Skeletal muscle cell (primary cell): Measurements from ENCODE around the gene HGF.
A peak's percentile ranks its signal among the peaks of the same experiment; 100 is the strongest.
"Not testable (repeated sequence)": the region's sequence is repeated elsewhere in the genome, so short reads cannot be mapped to it uniquely, and the experiment has no call there.

ENCODE experiments used
- DNase-seq: peaks from one replicate; pipeline ENCODE4 v3.0.0-alpha.2; 2010; ENCODE audit warnings: low read depth
- H3K4me3 ChIP-seq: 2 replicates; pipeline ENCODE4 v1.5.1; 2011; ENCODE audit warnings: low read depth, mild to moderate bottlenecking, control low read depth, low read length, moderate library complexity

Gene HGF

GRCh38 chr7:81769891-81770727 lies at the start of gene HGF:
Gene HGF (minus strand): TSS chr7:81770047. CDS start chr7:81769971, 76 bp downstream.
- DNase-seq = peak; percentile 48
- peak within 1 kb of the TSS; percentile 45 for H3K4me3 ChIP-seq

GRCh38 chr7:81816312-81816711 lies 46.5 kb upstream of the HGF start:
- no peak for DNase-seq
- H3K4me3 ChIP-seq = no peak overlapping the region

GRCh38 chr7:81812866-81813476 lies 43.1 kb upstream of the HGF start:
- not testable (repeated sequence) for H3K4me3 ChIP-seq, DNase-seq

GRCh38 chr7:81811956-81812865 lies 42.4 kb upstream of the HGF start:
- DNase-seq = no peak
- no peak overlapping the region for H3K4me3 ChIP-seq

- no peak overlapping the region for H3K4me3 ChIP-seq
- no peak for DNase-seq
These were observed 40.8 kb upstream of the HGF start for GRCh38 chr7:81810476-81811155.

DNA sequence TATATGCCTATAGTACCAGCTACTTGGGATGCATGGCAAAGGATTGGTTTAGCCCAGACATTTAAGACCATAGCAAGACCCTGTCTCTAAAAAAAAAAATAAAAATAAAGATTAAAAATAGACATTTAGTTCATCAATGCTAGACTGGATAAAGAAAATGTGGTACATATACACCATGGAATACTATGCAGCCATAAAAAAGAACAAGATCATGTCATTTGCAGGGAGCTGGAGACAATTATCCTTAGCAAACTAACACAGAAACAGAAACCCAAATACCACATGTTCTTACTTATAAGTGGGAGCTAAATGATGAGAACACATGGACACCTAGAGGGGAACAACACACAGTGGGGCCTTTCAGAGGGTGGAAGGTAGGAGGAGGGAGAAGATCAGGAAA lies 38.5 kb upstream of the HGF start:
- not testable (repeated sequence) for H3K4me3 ChIP-seq, DNase-seq

DNA sequence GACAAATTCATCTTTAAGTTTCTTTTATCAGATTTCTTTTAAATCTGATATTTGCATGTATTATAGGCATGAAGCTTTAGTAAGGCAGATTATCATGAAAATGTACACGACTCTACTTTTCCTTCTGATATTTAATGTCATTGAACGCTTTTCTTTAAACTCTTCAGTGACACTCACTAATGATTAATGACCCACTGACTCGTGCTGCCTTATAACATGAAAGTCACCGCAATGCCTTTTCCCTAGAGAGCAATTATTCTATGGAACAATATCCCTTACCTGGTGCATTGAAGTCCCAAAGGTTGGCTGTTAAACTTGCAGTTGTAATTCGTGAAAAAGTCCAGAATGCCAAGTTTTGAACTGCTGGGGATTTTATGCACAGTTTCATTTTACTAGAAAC lies 33.4 kb upstream of the HGF start:
- DNase-seq = no peak
- no peak overlapping the region for H3K4me3 ChIP-seq

DNA sequence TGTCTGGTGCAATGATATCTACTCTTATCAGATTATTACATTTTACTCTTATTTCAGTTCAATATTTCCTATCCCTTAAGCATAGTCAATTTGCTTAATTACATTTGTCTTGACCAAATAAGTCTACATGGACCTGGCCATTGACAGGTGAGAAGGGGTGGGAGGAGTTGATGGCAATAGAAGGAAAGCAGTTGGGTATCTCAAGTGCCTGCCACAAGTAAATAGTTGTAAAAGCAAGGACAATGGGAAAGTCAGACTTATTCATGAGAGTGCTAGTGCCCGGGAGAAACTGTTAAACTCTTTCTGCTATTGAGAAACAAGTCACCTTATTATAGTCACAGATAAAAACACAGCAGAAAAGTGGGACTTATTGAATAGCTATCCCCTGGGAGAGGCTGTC lies 32.4 kb upstream of the HGF start:
- no peak for DNase-seq
- no peak overlapping the region for H3K4me3 ChIP-seq

- H3K4me3 ChIP-seq = no peak overlapping the region
- DNase-seq = no peak
These were observed 31.7 kb upstream of the HGF start for GRCh38 chr7:81801532-81801931.

GRCh38 chr7:81791568-81792518 lies 22.0 kb upstream of the HGF start:
- no peak overlapping the region for H3K4me3 ChIP-seq
- no peak for DNase-seq

DNA sequence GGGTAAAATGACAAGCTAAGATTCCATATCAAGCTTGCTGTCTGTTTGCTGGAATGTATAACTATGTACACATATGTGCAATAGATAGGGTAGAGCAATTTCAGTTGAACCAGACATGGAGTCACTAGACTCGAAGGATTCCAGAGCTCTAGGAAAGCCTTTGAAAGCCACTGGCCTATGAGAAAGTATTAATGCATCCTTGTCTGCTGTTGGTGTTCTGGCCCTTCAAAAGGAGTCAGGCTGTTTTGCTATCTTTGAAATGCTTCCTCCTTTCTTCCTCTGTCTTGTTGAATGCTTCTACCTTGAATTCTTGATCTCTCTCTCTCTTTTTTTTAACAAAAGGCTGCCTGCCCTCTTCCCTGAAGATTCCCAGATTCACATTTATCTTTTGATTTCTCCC lies 20.8 kb upstream of the HGF start:
- DNase-seq = no peak

DNA sequence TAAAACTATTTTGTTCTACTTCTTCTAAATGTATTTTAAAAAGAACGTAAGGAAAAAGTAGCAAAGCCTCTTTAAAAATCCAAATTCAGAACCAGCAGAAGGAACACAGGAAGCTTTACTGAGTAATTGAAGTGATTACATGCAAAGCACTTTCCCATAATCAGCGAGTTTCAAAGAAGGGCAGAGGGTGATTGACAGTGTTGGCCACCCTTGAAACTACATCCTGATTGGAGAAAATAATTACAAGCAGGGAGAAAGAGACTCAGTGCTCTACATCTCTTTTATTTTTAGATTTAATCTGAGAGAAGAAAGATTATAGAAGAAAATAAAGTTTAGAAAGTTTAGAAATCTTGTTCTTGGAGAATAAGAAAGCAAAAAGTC lies 20.3 kb upstream of the HGF start:
- DNase-seq = no peak
- no peak overlapping the region for H3K4me3 ChIP-seq

More for the DNA sequence above, 20.8 kb upstream of the HGF start:
- H3K4me3 ChIP-seq = no peak overlapping the region

DNA sequence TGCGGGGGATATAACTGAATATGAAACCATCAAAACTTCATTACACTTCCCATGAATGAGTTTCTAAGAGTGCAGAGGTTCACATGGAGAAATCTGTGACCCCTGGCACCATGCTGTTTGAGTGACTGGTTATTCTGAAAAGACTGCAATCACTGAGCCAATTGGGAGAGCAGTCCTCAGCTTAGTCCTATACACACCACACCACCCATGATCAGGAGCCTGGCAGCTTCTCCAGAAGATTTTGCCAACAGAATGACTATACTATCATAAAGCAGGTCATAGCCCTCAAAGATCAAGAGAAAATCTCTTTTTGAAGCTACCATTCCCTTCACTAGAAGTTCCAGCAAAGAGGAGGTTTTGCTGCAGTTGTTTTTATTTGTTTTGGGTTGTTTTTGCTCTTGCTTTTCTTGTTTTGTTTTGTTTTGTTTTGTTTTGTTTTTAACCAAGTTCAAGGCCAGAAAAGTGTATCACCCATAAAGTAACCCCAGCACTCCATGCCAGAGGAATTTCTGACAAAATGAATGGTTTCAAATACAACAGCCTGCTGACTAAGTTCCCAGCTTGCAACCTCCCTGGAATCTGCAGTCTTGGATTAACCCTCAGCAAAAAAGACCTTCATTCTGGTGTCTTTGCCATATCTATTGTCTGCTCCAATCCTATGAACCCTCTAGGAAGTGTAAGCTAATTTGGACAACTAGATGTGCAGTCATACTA lies 19.7 kb upstream of the HGF start:
- no peak for DNase-seq
- no peak overlapping the region for H3K4me3 ChIP-seq

DNA sequence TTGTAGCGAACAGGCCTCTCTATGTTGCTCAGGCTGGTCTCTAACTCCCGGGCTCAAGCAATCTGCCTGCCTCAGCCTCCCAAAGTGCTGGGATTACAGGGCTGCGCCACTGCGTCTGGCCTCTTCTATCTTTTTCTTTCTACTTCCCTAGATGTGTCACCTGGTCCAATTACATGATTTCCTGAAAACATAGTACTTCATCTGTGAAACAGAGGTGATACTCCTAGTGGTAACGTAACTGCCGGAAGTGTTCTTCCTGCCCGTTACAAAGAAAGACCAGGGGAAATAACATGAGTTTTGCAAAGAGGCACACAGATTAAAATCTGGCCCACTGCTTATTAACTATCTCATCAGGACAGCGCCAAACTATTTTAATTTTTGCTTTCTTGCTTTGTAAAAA lies 18.4 kb upstream of the HGF start:
- no peak for DNase-seq
- no peak overlapping the region for H3K4me3 ChIP-seq

- no peak overlapping the region for H3K4me3 ChIP-seq
- no peak for DNase-seq
These were observed 14.0 kb upstream of the HGF start for GRCh38 chr7:81783818-81784217.

DNA sequence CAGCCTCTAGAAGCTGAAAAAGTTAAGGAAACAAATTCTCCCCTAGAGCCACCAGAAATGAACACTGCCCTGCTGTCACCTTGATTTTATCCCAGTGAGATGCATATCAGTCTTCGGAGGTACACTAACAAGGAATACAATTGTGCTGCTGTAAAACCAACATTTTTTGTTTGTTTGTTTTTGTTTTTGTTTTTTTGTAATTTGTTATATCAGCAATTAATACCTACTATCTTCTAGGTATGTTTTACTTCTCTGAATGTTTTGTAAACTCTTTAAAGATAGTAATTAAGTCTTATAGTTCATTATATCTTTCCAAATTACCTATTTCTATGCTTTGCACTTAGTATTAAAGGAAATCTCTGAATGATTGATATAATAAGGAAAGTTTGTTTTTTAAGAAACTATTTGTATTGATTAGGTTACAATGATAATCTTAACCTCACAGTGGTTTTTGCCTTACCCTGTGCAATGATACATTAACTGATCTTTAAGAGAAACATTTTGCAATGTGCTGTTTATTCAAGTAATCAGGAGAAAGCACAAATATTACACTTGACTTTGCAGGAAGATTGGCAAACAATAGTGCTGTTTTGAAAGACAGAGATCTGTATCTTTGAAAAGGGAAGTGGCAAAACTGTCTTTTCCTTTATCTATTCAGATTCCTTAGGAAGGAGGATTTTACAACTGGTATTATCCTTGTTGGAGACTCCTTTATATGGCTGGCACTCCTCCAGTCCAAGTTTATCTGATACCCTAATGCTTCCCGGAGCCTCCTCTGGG lies 11.3 kb upstream of the HGF start:
- DNase-seq = no peak
- no peak overlapping the region for H3K4me3 ChIP-seq

DNA sequence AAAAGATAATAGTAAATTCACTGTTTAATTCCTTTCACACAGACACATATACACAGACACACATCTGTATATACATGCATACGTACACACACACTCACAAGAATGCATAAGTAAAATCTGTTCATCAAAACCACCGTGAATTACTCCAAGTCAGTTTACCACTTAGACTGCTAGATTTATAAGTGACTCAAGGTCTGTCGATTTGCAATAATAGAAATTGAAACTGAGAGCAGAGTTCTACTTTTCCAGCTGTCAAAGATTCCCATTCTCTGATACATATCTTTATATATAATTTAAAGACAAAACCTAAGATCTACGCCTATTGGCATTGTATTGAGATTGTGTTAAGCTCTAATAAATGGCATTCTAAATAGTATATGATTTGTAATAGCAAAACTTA lies 9.9 kb upstream of the HGF start:
- no peak overlapping the region for H3K4me3 ChIP-seq

More for the DNA sequence above, 9.9 kb upstream of the HGF start:
- DNase-seq = no peak
